Smooth muscle cell (in vitro differentiated cells): ENCODE results near the gene AKT2. TPM values are rescaled to one million over a fixed set of nuclear protein-coding genes. Genes with fewer than 3 reads are reported as not detected.

Source experiments
- DNase-seq: peaks from one replicate; lab custom pipeline; 2025; ENCODE audit not compliant: unreplicated experiment; lab: John Stamatoyannopoulos, UW
- H2AFZ ChIP-seq: fragments of 200-600 bp; sonication (generic); 2 replicates; pipeline ENCODE4 v1.6.0; 2016; ENCODE audit warnings: antibody characterized with exemption, low read depth, mild to moderate bottlenecking
- H3F3A ChIP-seq: fragments of 200-600 bp; sonication (generic); 2 replicates; pipeline ENCODE4 v1.6.0; 2017; ENCODE audit warnings: antibody characterized with exemption, low read depth
- H3K27ac ChIP-seq: fragments of 200-600 bp; sonication (generic); 2 replicates; pipeline ENCODE4 v1.5.1; 2016; ENCODE audit warnings: low read depth, mild to moderate bottlenecking
- H3K27me3 ChIP-seq: fragments of 200-600 bp; sonication (generic); 2 replicates; pipeline ENCODE4 v1.6.1; 2016; ENCODE audit warnings: low read depth, mild to moderate bottlenecking
- H3K36me3 ChIP-seq: fragments of 200-600 bp; sonication (generic); 2 replicates; pipeline ENCODE4 v1.5.1; 2016; ENCODE audit warnings: low read depth
- H3K4me1 ChIP-seq: fragments of 200-600 bp; sonication (generic); 2 replicates; pipeline ENCODE4 v1.5.1; 2016; ENCODE audit warnings: low read depth
- H3K4me2 ChIP-seq: fragments of 200-600 bp; sonication (generic); 2 replicates; pipeline ENCODE4 v1.6.0; 2016; ENCODE audit warnings: mild to moderate bottlenecking
- H3K4me3 ChIP-seq: fragments of 200-600 bp; sonication (generic); 2 replicates; pipeline ENCODE4 v1.5.1; 2016; ENCODE audit warnings: mild to moderate bottlenecking
- H3K79me2 ChIP-seq: fragments of 200-600 bp; sonication (generic); 2 replicates; pipeline ENCODE4 v1.6.0; 2016; ENCODE audit warnings: low read depth, mild to moderate bottlenecking
- H3K9ac ChIP-seq: fragments of 200-600 bp; sonication (generic); 2 replicates; pipeline ENCODE4 v1.6.0; 2016; ENCODE audit warnings: low read depth
- H3K9me3 ChIP-seq: fragments of 200-600 bp; sonication (generic); replicated peaks from 2 replicates; pipeline ENCODE4 v1.5.1; 2016; ENCODE audit warnings: low read depth
- H4K20me1 ChIP-seq: fragments of 200-600 bp; sonication (generic); 2 replicates; pipeline ENCODE4 v1.6.0; 2016; ENCODE audit warnings: low read depth
- CTCF ChIP-seq: fragments of 200-600 bp; sonication (generic); IDR thresholded peaks from 2 replicates; pipeline ENCODE4 v1.5.1; 2017; ENCODE audit warnings: borderline replicate concordance, mild to moderate bottlenecking, antibody characterized with exemption; ENCODE audit not compliant: insufficient read depth, poor library complexity, severe bottlenecking
- WGBS: methylation state at CpG from one replicate; pipeline ENCODE4 v1.1.7; 2016; ENCODE audit warnings: low lambda C conversion rate; 5-methylcytosine and 5-hydroxymethylcytosine counted together
- polyA plus RNA-seq: library from polyadenylated mRNA; unstranded; fragments of >200 nt; fragmentation: Nextera tagmentation; extraction: Ambion mirVana; gene quantifications from 2 replicates; pipeline ENCODE4 v1.2.1, GENCODE V29; 2016
- total RNA-seq: library from RNA; depleted of rRNA; stranded (reverse); fragments of >200 nt; gene quantifications from 2 replicates; pipeline ENCODE4 v1.2.3, GENCODE V29; 2014

AKT2 gene
- total and polyA plus RNA-seq, 2 experiments from 2014 or later, result 26.6 to 62.6 TPM

DNA sequence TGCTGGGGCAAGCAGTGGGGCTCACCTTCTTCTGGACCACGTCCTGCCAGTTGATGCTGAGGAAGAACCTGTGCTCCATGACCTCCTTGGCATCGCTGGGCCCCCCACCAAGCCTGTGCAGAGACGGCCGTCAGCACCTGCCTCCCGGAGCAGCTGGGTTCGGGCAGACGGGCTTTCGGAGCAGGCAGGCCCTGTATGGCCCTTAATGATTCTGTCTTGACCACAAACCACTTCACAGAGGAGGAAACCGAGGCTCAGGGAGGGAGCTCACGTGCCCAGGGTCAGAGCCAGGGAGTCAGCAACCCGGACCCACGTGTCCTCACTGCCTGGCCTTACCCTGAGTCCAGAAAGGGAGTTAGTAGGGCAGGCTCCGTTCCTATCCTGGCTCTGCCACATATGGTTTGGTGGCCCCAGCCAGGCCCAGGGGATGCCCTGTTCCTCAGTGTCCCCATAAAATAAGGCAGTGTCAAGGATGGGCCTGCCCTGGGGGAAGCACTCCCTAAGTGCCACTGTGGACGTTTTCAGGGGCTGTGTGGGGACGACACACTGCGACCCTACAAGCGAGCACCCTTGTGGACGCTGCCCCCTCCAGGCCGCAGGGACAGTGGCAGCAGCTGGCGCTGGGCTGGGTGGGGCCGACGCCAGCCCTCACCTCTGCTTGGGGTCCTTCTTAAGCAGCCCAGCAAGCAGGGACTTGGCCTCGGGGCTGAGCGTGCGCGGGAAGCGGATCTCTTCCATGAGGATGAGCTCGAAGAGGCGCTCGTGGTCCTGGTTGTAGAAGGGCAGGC lies 49.7 kb downstream of the AKT2 start:
- Histone ChIP-seq H3K4me1 (peaks cover 10% of the 10 kb centered on the region), H3K27ac (no peak overlapping the region), H3K4me3 (no peak overlapping the region), H3K79me2 (no peaks in the 10 kb centered on the region), H3K27me3 (no peaks in the 10 kb centered on the region), H4K20me1 (no peaks in the 10 kb centered on the region), H3K36me3 (no peaks in the 10 kb centered on the region), H3F3A (no peaks in the 10 kb centered on the region), H3K9me3 (no peaks in the 10 kb centered on the region), H2AFZ (no peak overlapping the region), H3K9ac (no peak overlapping the region), H3K4me2 (no peak overlapping the region)
- DNase-seq, result no peak
- 91% methylated on average over 30 of the region's 30 CpGs for WGBS
- no peak for TF ChIP-seq CTCF

GRCh38 chr19:40234429-40235237 lies 50.5 kb downstream of the AKT2 start:
- no peak overlapping the region for H3K4me2 ChIP-seq
- TF ChIP-seq CTCF, result no peak
- H2AFZ ChIP-seq, result no peak overlapping the region
- no peak overlapping the region for H3K27ac ChIP-seq
- H3K9ac ChIP-seq, result no peak overlapping the region
- H3F3A ChIP-seq, result no peaks in the 10 kb centered on the region
- H3K36me3 ChIP-seq, result no peaks in the 10 kb centered on the region
- no peaks in the 10 kb centered on the region for H3K9me3 ChIP-seq
- no peak for DNase-seq
- H3K79me2 ChIP-seq, result no peaks in the 10 kb centered on the region
- H3K27me3 ChIP-seq, result no peaks in the 10 kb centered on the region
- peaks cover 10% of the 10 kb centered on the region for H3K4me1 ChIP-seq
- H4K20me1 ChIP-seq, result no peaks in the 10 kb centered on the region
- H3K4me3 ChIP-seq, result no peak overlapping the region
- WGBS, result 94% methylated on average over 22 of the region's 22 CpGs

DNA sequence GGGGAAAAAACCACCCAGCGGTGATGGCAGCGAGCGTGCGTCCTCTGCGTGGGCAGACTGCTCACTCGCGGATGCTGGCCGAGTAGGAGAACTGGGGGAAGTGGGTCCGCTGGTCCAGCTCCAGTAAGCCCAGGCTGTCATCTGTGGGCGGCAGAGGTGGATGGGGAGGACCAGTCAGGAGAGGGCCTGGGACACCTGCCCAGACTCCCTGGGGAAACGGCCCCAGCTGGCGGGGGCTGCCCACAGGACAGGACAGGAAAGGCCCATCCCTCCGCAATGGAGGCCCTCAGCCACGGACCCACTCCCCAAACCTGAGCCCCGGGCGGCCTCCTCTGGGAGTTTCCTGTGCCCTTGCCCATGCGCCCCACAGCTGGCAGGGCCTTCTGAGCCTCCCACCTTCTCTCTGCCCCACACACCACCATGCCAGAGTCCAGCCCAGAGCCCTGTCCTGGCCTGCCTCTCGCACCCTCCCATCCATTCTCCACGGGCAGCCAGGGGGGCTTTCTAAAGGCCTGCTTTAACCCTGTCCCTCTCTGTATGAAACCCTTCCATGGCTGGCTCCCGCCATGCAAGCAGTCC lies 51.2 kb downstream of the AKT2 start:
- 97% methylated on average over 16 of the region's 20 CpGs for WGBS

More for the DNA sequence above, 51.2 kb downstream of the AKT2 start:
- peaks cover 10% of the 10 kb centered on the region for H3K4me1 ChIP-seq
- H3K9me3 ChIP-seq, result no peaks in the 10 kb centered on the region
- no peak for DNase-seq
- H3K27ac ChIP-seq, result no peak overlapping the region
- H3F3A ChIP-seq, result no peaks in the 10 kb centered on the region
- no peak overlapping the region for H3K9ac ChIP-seq
- H3K4me3 ChIP-seq, result no peak overlapping the region
- H3K36me3 ChIP-seq, result no peaks in the 10 kb centered on the region
- no peaks in the 10 kb centered on the region for H3K79me2 ChIP-seq
- TF ChIP-seq CTCF, result no peak
- no peaks in the 10 kb centered on the region for H3K27me3 ChIP-seq
- no peaks in the 10 kb centered on the region for H4K20me1 ChIP-seq
- no peak overlapping the region for H2AFZ ChIP-seq
- H3K4me2 ChIP-seq, result no peak overlapping the region
